NCI-H2171 treated with DMSO at 0.1 percent for 48 hours (cell line): ENCODE data around the gene MUL1.

Experiments used
- DNase-seq: peaks from one replicate; lab custom pipeline; 2025; lab: John Stamatoyannopoulos, UW

The MUL1 gene

GRCh38 chr1:20470194-20470593 lies 37.8 kb downstream of the MUL1 start:
- DNase-seq = peak; percentile 62

GRCh38 chr1:20469406-20470076 lies 38.4 kb downstream of the MUL1 start:
- DNase-seq = no peak

GRCh38 chr1:20466273-20466672 lies 41.7 kb downstream of the MUL1 start:
- DNase-seq = no peak

- no peak for DNase-seq
Observed at GRCh38 chr1:20465187-20465586, 42.8 kb downstream of the MUL1 start.

GRCh38 chr1:20463502-20463901 lies 44.4 kb downstream of the MUL1 start:
- no peak for DNase-seq

GRCh38 chr1:20462397-20462796 lies 45.6 kb downstream of the MUL1 start:
- no peak for DNase-seq

- DNase-seq = no peak
Observed at GRCh38 chr1:20458717-20459116, 49.2 kb downstream of the MUL1 start.

GRCh38 chr1:20454004-20454403 lies 53.9 kb downstream of the MUL1 start:
- no peak for DNase-seq

- no peak for DNase-seq
Observed at GRCh38 chr1:20449735-20450311, 58.1 kb downstream of the MUL1 start.
